Pancreas (tissue), 10 donors: Measurements from ENCODE around the gene LMF1. TPM values are rescaled to one million over a fixed set of nuclear protein-coding genes. Genes with fewer than 3 reads are reported as not detected.

Source experiments
- ATAC-seq, 4 donors: fragments of 200-7000 bp; cut with Tn5 transposase; one replicate each; pipeline versions ENCODE4 v1.8.0 to v1.9.1; 2020; ENCODE audit warnings: mild to moderate bottlenecking in 4 of 4, moderate library complexity in 4 of 4
- DNase-seq, 6 donors: peaks; one replicate each; pipeline ENCODE4 v3.0.0-alpha.2; 2020
- FAIRE-seq: peaks from 2 replicates; lab custom pipeline; 2012; peaks lifted over from hg19 to GRCh38; lab: Jason Lieb, UNC
- H3K27ac ChIP-seq, 4 donors: fragments of 200-600 bp; sonication (generic); 1 replicate in 3 of 4; 2 replicates in 1 of 4; pipeline versions ENCODE4 v1.5.0 to v1.8.0; 2020
- H3K27me3 ChIP-seq, 4 donors: fragments of 200-600 bp; one replicate each; pipeline ENCODE4 v1.8.0; 2021
- H3K36me3 ChIP-seq, 3 donors: fragments of 200-600 bp; sonication (generic) in 1 of 3; one replicate each; pipeline versions ENCODE4 v1.5.0 to v1.8.0; 2020 to 2021
- H3K4me1 ChIP-seq, 3 donors: fragments of 200-600 bp; one replicate each; pipeline ENCODE4 v1.8.0; 2021
- H3K4me3 ChIP-seq, 4 donors: fragments of 200-600 bp; sonication (generic) in 2 of 4; one replicate each; pipeline versions ENCODE4 v1.5.0 to v1.8.0; 2020 to 2021
- H3K9me3 ChIP-seq, 4 donors: fragments of 200-600 bp; one replicate each; pipeline ENCODE4 v1.8.0; 2021
- CTCF ChIP-seq, 4 donors: fragments of 200-600 bp; sonication (generic) in 3 of 4; IDR thresholded peaks; one replicate each; pipeline versions ENCODE4 v1.5.0 to v1.8.0; 2021; ENCODE audit warnings: antibody characterized with exemption in 4 of 4
- WGBS, 2 donors: extraction: QIAGEN DNeasy Blood & Tissue Kit; methylation state at CpG; one replicate each; pipeline ENCODE4 v1.1.7; 2013; 5-methylcytosine and 5-hydroxymethylcytosine counted together
- intact Hi-C, 3 donors: fragments of 100-400 bp; cut with DNase I; formaldehyde crosslinking; loops; one replicate each; pipeline versions ENCODE4 v1.11.1 to v1.14.2; 2022
- polyA plus RNA-seq, 2 donors: library from polyadenylated mRNA; stranded (reverse); fragments of 200-250 nt; gene quantifications; one replicate each; pipeline ENCODE4 v1.2.3, GENCODE V29; 2013
- total RNA-seq, 6 donors: library from RNA; stranded (reverse); fragmentation: NEBNext Ultra II Directional in 4 of 6; extraction: Animal tissue kit (Norgen Biotek cat#: 25700) in 4 of 6; gene quantifications; one replicate each; pipeline versions ENCODE4 v1.2.1 to v1.2.4, GENCODE V29; 2021 to 2023
- donor health status: healthy with polysubstance abuse.
- donor health status: DM: no; HTN: no; CAD: no; lungs with moderate emphysema.
- donor health status: DM: no; HTN: no; CAD: no.
- donor health status: control.
- donor health status: control.
- donor health status: Bipolar disorder and iron deficiency.
- donor health status: DM: yes; HTN: yes; CAD: no.
- donor health status: DM: no; HTN: no; CAD: no.
- donor health status: DM: no; HTN: no; CAD: no.
- donor health status: DM: yes; HTN: yes; CAD: no.

The LMF1 gene
- total and polyA plus RNA-seq, 8 donors = 9.3 to 64.6 (median 15.7) TPM

- no peak for TF ChIP-seq CTCF (IDR thresholded peaks at IDR 0.05)
- Histone ChIP-seq H3K4me3 (no peak overlapping the region), H3K9me3 (no peaks in the 10 kb centered on the region), H3K4me1 (no peaks in the 10 kb centered on the region), H3K27ac (no peak overlapping the region), H3K36me3 (no peaks in the 10 kb centered on the region), H3K27me3 (no peaks in the 10 kb centered on the region)
- FAIRE-seq = no peak
- intact Hi-C loops = no loop called here
- 65 to 71% methylated on average over 19 of the region's 19 CpGs for WGBS, 2 donors
- DNase-seq = no peak
- no peak for ATAC-seq
Observed at GRCh38 chr16:1012135-1012534, 41.4 kb upstream of the LMF1 start.

DNA sequence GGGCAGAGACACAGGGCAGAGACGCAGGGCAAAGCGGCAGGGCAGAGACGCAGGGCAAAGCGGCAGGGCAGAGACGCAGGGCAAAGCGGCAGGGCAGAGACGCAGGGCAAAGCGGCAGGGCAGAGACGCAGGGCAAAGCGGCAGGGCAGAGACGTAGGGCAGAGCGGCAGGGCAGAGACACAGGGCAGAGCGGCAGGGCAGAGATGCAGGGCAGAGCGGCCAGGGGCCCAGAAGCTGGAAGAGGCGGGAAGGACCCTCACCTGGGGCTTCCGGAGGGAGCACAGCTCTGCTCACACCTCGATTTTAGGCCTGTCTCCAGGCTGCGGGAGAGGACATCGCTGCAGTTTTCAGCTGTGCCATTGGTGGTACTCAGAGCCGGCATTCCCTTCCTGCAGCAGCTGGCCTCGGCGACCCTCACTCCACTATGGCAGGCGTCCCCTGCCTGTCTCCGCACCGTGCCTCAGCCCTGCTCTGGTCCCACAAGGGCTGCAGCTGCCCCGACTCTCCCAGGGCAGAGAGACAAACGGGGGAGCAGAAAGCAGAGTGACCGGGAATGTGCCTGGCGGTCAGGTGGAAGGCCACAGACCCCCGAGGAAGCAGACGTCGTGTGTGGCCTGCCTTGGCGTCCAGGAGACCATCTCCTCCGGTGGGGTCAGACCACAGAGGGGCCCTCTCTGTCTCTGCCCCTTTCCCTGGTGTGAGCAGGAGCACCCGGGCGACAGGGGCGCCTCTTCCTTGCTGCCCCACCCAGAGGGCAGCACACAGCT is 40.7 kb upstream of the LMF1 start:
- H3K9me3 ChIP-seq = no peaks in the 10 kb centered on the region
- intact Hi-C loops = no loop called here
- no peaks in the 10 kb centered on the region for H3K27me3 ChIP-seq
- no peaks in the 10 kb centered on the region for H3K4me1 ChIP-seq
- 64 to 73% methylated on average over 35 to 37 of the region's 37 CpGs for WGBS, 2 donors
- no peaks in the 10 kb centered on the region for H3K36me3 ChIP-seq
- FAIRE-seq (no peak), DNase-seq (no peak), ATAC-seq (no peak)
- H3K4me3 ChIP-seq = no peak overlapping the region
- no peak for TF ChIP-seq CTCF (IDR thresholded peaks at IDR 0.05)
- H3K27ac ChIP-seq = no peak overlapping the region

GRCh38 chr16:1010815-1011214 is 40.0 kb upstream of the LMF1 start:
- intact Hi-C loops = no loop called here
- whole genome bisulfite sequencing, 2 donors = 54 to 55% methylated on average over 16 of the region's 16 CpGs
- ATAC-seq = no peak

DNA sequence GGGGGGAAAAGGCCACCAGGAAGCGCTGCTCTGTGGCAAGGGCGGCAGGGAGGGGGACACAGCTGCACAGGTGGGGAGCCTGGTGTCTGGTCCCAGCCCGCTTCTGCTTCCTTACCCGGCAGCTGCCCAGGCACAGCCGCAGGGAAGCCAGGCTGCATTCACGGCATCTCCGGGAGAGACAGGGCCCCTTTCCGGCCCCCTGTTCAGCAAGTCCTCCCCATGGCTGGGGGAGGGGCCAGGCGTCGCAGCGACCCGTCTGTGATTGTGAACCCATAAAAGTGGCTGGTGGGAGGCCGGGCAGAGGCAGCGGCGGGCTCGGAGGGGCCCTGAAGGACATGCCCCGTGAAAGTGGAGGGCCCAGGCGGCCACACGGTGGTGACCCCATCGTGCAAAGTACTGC is 39.5 kb upstream of the LMF1 start:
- WGBS, 2 donors = 31 to 33% methylated on average over 19 to 20 of the region's 20 CpGs
- Histone ChIP-seq H3K27ac (no peak overlapping the region), H3K9me3 (no peaks in the 10 kb centered on the region), H3K36me3 (no peaks in the 10 kb centered on the region), H3K4me3 (no peak overlapping the region), H3K27me3 (no peaks in the 10 kb centered on the region), H3K4me1 (no peaks in the 10 kb centered on the region)
- no peak for ATAC-seq
- intact Hi-C loops = no loop called here
- DNase-seq = no peak
- no peak for FAIRE-seq
- TF ChIP-seq CTCF (IDR thresholded peaks at IDR 0.05) = no peak

More at GRCh38 chr16:1010815-1011214, 40.0 kb upstream of the LMF1 start:
- no peak overlapping the region for H3K4me3 ChIP-seq
- no peaks in the 10 kb centered on the region for H3K4me1 ChIP-seq
- no peak for DNase-seq
- no peak for FAIRE-seq
- no peak overlapping the region for H3K27ac ChIP-seq
- no peaks in the 10 kb centered on the region for H3K9me3 ChIP-seq
- no peaks in the 10 kb centered on the region for H3K36me3 ChIP-seq
- H3K27me3 ChIP-seq = no peaks in the 10 kb centered on the region
- no peak for TF ChIP-seq CTCF (IDR thresholded peaks at IDR 0.05)
